Prostate gland (tissue), 2 donors: ENCODE results near the gene GRIK5.

Experiments
- POLR2A ChIP-seq: fragments of 450-650 bp; IDR thresholded peaks from one replicate; pipeline ENCODE4 v1.6.1; 2016; ENCODE audit warnings: antibody characterized with exemption, mild to moderate bottlenecking
- TF ChIP-seq, protein P1 (sequence below), 4 experiments: fragments of 200-600 bp in 2 of 4; fragments of 450-650 bp in 2 of 4; sonication (generic) in 2 of 4; IDR thresholded peaks; 1 replicate in 3 of 4; 2 replicates in 1 of 4; pipeline ENCODE4 v1.5.1; 2016 to 2019; ENCODE audit warnings: antibody characterized with exemption in 4 of 4, mild to moderate bottlenecking in 2 of 4, moderate library complexity in 2 of 4

DNA sequence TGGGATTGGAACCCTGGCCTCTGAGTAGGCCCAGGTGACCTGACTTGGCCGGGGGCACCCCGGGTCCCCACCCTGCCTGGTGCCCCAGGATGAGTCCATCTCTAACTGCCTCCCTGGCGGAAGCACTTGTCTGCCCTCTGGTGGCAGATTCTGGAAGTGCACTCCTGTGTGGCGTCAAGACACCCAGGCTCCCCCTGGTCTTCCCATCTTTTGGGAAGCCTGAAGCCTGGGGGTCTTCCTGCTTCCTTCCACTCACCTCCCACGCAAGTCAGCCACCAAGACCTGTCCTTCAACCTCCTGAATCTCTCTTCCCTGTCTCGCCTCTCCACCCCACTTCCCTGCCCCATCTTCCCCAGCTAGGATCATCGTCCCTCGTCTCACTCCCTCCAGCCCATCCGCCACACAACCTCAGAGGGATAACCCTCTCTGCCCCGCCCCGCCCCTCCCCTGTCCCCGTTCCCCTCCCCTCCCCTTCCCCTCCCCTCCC lies 118.3 kb downstream of the GRIK5 start:
- TF ChIP-seq, protein P1, sequence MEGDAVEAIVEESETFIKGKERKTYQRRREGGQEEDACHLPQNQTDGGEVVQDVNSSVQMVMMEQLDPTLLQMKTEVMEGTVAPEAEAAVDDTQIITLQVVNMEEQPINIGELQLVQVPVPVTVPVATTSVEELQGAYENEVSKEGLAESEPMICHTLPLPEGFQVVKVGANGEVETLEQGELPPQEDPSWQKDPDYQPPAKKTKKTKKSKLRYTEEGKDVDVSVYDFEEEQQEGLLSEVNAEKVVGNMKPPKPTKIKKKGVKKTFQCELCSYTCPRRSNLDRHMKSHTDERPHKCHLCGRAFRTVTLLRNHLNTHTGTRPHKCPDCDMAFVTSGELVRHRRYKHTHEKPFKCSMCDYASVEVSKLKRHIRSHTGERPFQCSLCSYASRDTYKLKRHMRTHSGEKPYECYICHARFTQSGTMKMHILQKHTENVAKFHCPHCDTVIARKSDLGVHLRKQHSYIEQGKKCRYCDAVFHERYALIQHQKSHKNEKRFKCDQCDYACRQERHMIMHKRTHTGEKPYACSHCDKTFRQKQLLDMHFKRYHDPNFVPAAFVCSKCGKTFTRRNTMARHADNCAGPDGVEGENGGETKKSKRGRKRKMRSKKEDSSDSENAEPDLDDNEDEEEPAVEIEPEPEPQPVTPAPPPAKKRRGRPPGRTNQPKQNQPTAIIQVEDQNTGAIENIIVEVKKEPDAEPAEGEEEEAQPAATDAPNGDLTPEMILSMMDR (IDR thresholded peaks at IDR 0.05) = peak; percentile 88 to 93 (median 92)
- TF ChIP-seq POLR2A = no peak
